AG04449 (cell line): ENCODE data around the gene CHTF18.

Source experiments
- CTCF ChIA-PET: fragments of 350-600 bp; formaldehyde crosslinking; extraction: SDS; loops from one replicate; lab custom pipeline; 2021; ENCODE audit warnings: antibody characterized with exemption; lab: Yijun Ruan, JAX
- POLR2A ChIA-PET: fragments of 400-600, 350-600 bp; formaldehyde crosslinking; extraction: SDS; loops from one replicate; lab custom pipeline; 2020; ENCODE audit warnings: antibody characterized with exemption, inconsistent platforms; lab: Yijun Ruan, JAX
- DNase-seq: peaks from one replicate; pipeline ENCODE4 v3.0.0-alpha.2; 2010; ENCODE audit warnings: low read depth, low spot score
- H3K4me3 ChIP-seq: 2 replicates; pipeline ENCODE4 v1.5.1; 2011; ENCODE audit warnings: low read depth, mild to moderate bottlenecking, control low read depth, low read length
- TF ChIP-seq, protein P1 (sequence below): IDR thresholded peaks from one replicate; pipeline ENCODE4 v1.5.1; 2011; ENCODE audit warnings: mild to moderate bottlenecking, moderate library complexity, low read length, control low read depth, inconsistent platforms; ENCODE audit not compliant: insufficient read depth; ENCODE audit errors: missing control alignments

Gene CHTF18

DNA sequence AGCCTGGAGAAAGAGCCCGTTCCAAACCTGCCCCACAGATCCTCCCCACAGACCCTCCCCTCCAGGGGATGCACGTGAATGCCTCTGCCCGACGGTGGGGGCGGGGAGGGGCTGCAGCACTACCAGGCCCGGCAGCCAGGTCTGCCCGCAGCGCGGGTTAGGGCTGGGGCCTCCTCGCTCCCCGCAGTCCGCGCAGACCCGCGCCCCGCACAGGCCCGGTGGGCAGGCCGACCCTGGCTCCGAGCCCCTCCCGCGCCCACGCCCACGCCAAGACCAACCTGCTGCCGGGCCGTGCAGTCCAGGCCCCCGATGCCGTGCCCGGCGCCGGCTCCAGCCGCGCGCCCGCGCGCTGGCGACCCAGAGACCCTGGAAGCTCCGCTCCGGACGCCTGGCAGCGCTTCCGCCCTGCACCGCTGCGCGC lies 432 bp upstream of the CHTF18 start, which contains the start of gene RPUSD1:
Gene RPUSD1, minus strand, starts transcription at position 404 of the 421 bp plus-strand sequence. CDS start 644 bp downstream, outside the sequence.
- TF ChIP-seq, protein P1, sequence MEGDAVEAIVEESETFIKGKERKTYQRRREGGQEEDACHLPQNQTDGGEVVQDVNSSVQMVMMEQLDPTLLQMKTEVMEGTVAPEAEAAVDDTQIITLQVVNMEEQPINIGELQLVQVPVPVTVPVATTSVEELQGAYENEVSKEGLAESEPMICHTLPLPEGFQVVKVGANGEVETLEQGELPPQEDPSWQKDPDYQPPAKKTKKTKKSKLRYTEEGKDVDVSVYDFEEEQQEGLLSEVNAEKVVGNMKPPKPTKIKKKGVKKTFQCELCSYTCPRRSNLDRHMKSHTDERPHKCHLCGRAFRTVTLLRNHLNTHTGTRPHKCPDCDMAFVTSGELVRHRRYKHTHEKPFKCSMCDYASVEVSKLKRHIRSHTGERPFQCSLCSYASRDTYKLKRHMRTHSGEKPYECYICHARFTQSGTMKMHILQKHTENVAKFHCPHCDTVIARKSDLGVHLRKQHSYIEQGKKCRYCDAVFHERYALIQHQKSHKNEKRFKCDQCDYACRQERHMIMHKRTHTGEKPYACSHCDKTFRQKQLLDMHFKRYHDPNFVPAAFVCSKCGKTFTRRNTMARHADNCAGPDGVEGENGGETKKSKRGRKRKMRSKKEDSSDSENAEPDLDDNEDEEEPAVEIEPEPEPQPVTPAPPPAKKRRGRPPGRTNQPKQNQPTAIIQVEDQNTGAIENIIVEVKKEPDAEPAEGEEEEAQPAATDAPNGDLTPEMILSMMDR = no peak
- CTCF ChIA-PET = interaction anchor here (0.9 to 7.7 kb wide), 3 partner anchors 68 to 269 kb away, joined by 3 to 210 read pairs (median 25); partner anchors contain the start of genes ANTKMT and METRN
- POLR2A ChIA-PET = interaction anchor here (1.3 kb wide), 1 partner anchor 68 kb away, joined by 3 read pairs; no protein-coding TSS in a partner anchor
- H3K4me3 ChIP-seq = peak within 1 kb of the TSS; percentile 88
- DNase-seq = no peak

DNA sequence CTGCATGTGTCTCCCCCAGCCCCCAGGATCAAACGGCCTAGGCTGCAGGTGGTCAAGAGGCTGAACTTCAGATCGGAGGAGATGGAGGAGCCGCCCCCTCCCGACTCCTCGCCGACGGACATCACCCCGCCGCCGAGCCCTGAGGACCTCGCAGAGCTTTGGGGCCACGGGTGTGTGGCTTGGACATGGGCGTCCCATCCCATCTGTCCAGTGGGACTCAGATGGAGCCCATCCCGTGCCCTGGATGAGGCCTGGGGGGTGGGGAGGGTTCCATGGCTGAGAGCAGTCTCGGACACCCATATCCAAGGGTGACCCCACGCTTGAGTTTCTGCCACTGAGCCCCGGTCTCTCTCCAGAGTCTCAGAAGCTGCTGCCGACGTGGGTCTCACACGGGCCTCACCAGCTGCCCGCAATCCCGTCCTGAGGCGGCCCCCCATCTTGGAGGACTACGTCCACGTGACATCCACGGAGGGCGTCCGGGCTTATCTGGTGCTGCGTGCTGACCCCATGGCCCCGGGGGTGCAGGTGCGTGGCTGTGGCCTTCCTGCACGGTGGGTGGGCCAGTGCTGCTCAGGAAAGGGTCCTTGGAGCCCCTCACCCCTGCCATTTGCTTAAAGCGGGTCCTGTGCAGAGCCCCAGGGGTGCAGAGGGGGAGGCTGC lies 901 bp downstream of the CHTF18 start:
- no peak for DNase-seq
- TF ChIP-seq, protein P1 = no peak
- H3K4me3 ChIP-seq = peak overlapping the region; percentile 86
- CTCF ChIA-PET = interaction anchor here (1.1 to 7.7 kb wide), 3 partner anchors 76 to 268 kb away, joined by 3 to 210 read pairs (median 6); partner anchors contain the start of gene METRN
- POLR2A ChIA-PET = interaction anchor here (1.3 kb wide), 1 partner anchor 70 kb away, joined by 3 read pairs; no protein-coding TSS in a partner anchor

DNA sequence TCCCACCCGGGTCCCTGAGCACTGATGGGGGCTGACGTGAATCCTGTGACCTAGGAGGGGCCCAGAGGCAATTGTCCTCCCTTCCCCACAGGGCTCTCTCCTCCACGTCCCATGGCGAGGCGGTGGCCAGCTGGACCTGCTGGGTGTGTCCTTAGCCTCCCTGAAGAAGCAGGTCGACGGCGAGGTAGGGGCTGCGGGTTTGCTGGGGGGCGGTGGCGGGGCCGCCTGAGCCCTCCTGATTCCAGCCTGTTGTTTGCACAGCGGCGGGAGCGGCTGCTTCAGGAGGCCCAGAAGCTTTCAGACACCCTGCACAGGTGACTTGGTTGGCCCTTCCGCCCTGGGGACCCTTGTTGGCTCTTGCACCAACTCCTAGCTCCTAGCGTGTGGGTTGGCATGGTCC lies 1.7 kb downstream of the CHTF18 start:
- TF ChIP-seq, protein P1 = no peak
- no peak overlapping the region for H3K4me3 ChIP-seq
- CTCF ChIA-PET = interaction anchor here (1.6 kb wide), 1 partner anchor 267 kb away, joined by 6 read pairs; no protein-coding TSS in a partner anchor
- POLR2A ChIA-PET = no interaction called here
- no peak for DNase-seq

DNA sequence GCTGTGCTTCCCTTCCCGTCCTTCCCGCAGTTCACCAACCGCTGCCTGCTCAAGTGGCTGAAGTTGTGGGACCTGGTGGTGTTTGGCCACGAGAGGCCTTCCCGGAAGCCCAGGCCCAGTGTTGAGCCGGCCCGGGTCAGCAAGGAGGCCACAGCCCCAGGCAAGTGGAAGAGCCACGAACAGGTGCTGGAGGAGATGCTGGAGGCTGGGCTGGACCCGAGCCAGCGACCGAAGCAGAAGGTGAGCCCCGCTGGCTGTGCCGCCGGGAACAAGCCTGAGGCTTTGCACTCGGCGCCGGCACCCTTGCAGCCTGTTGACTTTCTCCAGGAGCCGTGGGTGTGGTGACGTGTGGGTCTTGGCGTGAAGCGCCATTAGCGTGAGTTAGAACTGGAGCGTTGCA lies 2.7 kb downstream of the CHTF18 start:
- H3K4me3 ChIP-seq = no peak overlapping the region
- ChIA-PET POLR2A (no interaction called here), CTCF (no interaction called here)
- DNase-seq = no peak
- TF ChIP-seq, protein P1 = no peak

DNA sequence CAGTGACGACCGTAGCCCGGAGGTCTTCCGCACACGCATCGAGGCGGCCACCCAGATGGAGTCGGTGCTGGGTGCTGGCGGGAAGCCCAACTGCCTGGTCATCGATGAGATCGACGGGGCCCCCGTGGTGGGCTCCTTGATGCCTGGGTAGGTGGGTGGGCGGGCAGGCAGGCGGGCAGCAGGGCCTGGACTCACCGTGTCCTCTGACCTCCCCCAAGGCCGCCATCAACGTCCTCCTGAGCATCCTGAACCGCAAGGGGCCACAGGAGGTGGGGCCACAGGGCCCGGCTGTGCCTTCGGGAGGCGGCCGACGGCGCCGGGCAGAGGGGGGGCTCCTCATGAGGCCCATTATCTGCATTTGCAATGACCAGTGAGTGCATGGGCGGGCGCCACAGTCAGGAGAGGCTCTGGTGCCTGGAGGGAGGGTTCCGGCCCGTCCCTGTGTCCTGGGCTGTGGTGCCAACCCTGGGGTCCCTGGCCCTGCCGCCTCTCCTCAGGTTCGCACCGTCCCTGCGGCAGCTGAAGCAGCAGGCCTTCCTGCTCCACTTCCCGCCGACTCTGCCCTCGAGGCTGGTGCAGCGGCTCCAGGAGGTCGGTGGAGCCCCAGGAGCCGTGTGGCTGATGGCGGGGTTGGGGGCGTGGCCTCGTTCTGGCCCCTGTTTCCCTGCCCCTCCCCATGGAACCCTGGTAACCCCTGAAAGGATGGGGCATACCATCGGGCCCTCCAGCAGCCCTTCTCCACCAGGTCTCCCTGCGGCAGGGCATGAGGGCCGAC lies 4.0 kb downstream of the CHTF18 start:
- ChIA-PET POLR2A (no interaction called here), CTCF (no interaction called here)
- no peak for DNase-seq
- no peak overlapping the region for H3K4me3 ChIP-seq
- TF ChIP-seq, protein P1 = no peak

DNA sequence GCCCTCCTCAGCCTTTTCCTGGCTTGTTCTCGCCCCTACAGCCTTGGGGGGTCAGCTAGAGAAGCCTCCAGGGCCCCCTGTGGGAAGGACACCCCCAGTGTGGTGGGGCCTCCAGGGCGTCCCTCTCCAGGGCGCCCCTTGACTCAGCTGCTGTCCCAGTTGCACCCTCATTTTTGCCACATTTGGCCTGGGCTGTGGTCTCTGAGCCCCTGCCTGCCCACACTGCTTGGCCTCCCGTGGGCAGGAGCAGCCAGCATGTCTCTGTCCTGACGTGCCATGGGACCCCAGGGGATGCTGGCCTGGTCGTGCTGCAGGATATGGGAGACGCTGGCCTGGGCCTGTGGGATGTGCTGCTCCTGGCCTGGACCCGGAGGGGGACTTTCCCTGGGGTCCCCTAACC lies 5.0 kb downstream of the CHTF18 start:
- H3K4me3 ChIP-seq = no peak overlapping the region
- CTCF ChIA-PET = no interaction called here
- TF ChIP-seq, protein P1 = no peak
- POLR2A ChIA-PET = no interaction called here
- no peak for DNase-seq
